Fibroblast of mammary gland (primary cell): Measurements from ENCODE around the gene SRMS.

Experiments used
- DNase-seq: peaks from one replicate; pipeline ENCODE4 v3.0.0-alpha.2; 2010; ENCODE audit warnings: low read depth
- H3K4me3 ChIP-seq: 2 replicates; pipeline ENCODE4 v1.5.1; 2011; ENCODE audit warnings: low read depth, mild to moderate bottlenecking, low read length, moderate library complexity; ENCODE audit not compliant: control insufficient read depth
- TF ChIP-seq, protein P1 (sequence below): conservative IDR thresholded peaks from 2 replicates; pipeline ENCODE4 v1.5.1; 2011; ENCODE audit warnings: low read depth, low read length, inconsistent platforms; ENCODE audit not compliant: control insufficient read depth, insufficient read depth

Gene SRMS

DNA sequence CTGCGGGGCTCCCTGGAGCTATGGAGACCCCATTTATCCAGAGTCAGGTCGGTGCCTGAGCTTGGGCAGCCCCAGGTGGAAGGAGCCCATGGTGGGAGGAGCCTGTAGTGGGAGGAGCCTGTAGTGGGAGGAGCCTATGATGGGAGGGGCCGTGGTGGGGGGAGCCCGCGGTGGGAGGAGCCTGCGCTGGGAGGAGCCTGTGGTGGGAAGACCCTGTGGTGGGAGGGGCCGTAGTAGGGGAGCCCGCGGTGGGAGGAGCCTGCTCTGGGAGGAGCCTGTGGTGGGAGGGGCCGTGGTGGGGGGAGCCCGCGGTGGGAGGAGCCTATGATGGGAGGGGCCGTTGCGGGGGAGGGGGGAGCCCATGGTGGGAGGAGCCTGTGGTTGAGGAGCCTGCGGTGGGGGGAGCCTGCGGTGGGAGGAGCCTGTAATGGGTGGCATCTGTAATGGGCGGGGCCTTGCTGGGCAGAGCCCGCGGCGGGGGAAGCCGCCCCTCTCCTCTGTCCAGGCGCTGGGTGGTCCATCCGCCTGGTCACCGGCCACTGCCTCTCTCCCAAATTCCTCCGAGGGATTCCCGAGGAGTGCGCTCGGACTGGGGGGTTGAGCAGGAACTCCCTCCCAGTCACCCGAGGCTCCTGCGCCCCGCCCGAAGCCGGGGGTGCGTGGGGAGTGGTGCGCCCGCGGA, 5.8 kb upstream of the SRMS start:
- peak overlapping the region; percentile 51 for H3K4me3 ChIP-seq
- TF ChIP-seq, protein P1, sequence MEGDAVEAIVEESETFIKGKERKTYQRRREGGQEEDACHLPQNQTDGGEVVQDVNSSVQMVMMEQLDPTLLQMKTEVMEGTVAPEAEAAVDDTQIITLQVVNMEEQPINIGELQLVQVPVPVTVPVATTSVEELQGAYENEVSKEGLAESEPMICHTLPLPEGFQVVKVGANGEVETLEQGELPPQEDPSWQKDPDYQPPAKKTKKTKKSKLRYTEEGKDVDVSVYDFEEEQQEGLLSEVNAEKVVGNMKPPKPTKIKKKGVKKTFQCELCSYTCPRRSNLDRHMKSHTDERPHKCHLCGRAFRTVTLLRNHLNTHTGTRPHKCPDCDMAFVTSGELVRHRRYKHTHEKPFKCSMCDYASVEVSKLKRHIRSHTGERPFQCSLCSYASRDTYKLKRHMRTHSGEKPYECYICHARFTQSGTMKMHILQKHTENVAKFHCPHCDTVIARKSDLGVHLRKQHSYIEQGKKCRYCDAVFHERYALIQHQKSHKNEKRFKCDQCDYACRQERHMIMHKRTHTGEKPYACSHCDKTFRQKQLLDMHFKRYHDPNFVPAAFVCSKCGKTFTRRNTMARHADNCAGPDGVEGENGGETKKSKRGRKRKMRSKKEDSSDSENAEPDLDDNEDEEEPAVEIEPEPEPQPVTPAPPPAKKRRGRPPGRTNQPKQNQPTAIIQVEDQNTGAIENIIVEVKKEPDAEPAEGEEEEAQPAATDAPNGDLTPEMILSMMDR: no peak
- peak; percentile 79 for DNase-seq

DNA sequence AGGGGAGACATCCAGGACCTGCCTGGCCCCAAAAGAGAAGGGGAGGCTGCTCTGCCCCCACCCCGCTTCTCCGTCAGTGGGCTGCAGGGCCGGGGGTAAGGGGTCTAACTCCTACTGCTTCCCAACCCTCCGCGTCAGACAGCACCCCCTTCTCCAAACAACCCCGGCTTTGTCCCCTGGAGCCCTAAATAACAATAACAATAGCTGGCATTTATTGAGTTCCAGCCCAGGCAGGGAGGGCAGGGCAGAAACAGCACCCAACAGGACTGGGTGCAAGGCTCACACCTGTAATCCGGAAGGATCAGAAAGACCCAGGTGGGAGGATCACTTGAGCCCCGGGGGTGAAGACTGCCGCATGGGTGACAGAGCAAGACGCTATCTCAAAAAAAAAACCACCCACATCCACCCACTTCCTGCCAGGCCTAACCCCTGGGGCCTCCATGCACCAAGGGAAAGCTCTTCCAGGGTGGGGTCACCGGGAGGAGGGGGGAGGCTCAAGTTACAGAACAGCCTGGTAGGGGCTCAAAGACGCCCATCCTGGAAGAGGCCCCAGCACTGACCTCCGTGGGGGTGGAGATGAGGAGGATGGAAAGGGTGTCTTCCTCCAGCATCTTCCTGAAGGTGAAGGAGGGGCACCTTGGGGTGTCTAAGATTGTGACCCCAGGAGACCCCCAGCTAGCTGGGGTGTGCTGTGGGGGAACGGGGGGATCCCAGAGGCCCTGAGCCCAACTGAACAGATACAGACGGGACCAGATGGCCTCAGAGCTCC, 5.1 kb upstream of the SRMS start:
- no peak for DNase-seq
- no peak overlapping the region for H3K4me3 ChIP-seq
- TF ChIP-seq, protein P1: no peak

DNA sequence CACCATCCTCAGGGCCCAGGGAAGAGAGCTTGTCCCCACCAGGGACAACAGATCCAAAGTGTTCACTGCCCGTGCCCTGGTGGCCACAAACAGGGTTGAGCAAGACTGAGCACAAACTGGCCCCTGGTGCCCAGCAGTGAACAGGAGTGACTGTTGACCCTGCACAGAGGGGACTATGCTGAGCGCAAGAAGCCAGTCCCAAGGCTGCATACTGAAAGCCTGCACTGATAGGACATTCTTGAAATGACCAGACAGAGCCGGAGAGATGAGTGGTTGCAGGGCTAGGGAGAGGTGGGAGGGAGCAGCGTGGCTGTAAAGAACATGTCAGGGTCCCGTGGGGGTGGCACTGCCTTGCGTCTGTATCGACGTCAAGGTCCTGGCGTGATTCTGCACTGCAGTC, 3.5 kb upstream of the SRMS start:
- peak; percentile 35 for DNase-seq
- TF ChIP-seq, protein P1: no peak
- no peak overlapping the region for H3K4me3 ChIP-seq

DNA sequence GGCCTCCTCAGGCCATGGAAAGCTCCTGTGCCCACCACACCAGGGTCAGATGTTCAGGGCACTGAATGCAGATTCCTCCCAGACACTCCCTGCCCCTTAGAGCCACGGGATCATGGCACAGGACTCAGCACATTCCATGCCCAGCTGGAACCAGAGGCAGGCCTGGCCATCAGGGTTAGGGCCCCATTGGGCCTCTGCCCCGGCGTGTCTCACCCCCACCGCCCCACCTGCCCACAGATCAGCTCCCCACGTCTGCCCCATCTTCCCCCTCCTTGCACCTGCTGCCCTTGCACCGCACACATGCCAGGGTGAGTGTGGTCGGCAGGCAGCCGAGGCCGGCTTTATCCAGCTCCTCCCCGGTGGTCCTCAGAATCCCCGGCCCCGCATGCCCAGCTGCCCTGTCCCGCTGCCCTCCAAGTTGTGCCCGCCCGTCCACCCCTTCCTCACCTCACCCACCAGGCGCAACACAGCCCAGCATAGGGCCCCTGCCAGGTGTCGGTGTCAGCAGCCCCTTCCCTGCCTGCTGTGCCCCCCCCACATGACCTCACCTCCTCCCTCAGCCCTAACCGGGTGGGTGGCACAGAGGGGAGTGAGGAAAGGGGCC, 2.2 kb upstream of the SRMS start:
- no peak overlapping the region for H3K4me3 ChIP-seq
- TF ChIP-seq, protein P1: no peak
- no peak for DNase-seq

- DNase-seq: no peak
- TF ChIP-seq, protein P1: no peak
- H3K4me3 ChIP-seq: no peak overlapping the region
These were observed 1.5 kb upstream of the SRMS start for GRCh38 chr20:63549019-63549418.

DNA sequence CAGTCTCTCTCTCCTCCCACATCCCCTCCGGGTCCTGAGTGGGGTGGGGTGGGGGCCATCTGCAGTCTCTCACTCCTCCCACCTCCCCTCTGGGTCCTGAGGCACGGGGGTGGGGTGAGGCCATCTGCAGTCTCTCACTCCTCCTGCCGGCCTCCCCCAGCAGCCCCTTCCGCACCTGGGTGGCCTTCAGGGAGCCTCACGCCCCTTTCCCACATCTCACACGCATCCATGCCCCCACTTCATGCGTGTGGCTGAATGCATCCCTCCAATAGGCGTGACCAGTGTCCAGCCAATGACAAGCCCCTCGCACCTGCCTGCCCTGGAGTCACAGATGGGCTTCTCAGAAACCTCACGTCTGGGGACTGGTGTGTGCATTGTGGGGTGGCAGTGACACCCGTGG, 993 bp upstream of the SRMS start:
- TF ChIP-seq, protein P1: no peak
- no peak for DNase-seq

More for the DNA sequence above, 993 bp upstream of the SRMS start:
- H3K4me3 ChIP-seq: no peak overlapping the region
